Activated effector memory CD4-positive, alpha-beta T cell treated with Interleukin-2 at 50 U/mL for 16 hours (primary cell): ENCODE measurements around the gene PACS1.
A peak's percentile ranks its signal among the peaks of the same experiment; 100 is the strongest.
"Not testable (repeated sequence)": the region's sequence is repeated elsewhere in the genome, so short reads cannot be mapped to it uniquely, and the experiment has no call there.

Experiments used
- DNase-seq: peaks from one replicate; pipeline ENCODE4 v3.0.0-alpha.2; 2020

Gene PACS1

DNA sequence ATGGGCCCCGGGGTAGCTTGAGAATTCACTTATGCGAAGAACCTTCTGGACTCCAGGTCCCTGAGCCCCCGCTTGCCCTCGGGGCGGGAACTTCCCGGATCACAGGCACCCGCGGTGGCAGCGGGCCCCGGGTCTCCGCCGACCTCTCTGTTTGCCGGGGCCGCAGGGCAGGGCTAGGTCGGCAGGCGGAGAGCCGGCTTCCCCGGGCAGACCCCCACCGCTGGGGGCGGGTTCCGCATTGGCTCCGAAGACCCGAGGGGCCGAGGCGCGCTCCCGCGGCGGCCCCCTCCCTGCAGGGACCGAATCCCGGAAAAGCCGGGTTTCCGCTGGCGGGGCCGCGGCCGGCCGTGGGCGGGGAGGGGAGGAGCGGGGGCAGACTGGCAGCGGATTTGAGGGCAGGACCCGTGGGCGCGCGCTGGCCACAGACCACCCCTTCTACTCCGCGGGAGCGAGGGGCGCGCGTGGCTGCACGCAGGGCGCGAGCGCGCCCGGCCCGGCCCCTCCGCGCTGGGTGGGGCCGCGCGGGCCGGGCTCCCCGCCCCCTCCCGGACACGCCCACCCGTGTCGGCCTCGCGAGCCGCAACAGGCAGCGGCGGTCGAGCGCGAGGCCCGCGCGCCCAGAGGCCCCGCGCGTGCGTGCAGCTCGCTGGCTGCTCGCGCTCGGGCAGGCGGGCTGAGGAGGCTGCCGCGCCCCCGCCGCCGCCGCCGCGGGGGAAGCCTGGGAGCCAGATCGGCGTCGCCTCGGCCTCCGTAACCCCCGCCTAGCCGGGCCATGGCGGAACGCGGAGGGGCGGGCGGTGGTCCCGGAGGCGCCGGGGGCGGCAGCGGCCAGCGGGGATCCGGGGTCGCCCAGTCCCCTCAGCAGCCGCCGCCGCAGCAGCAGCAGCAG is at the start of gene PACS1:
Gene PACS1, plus strand, starts transcription at position 558 of the 889 bp plus-strand sequence. Its CDS starts 215 bp downstream, at position 773.
- DNase-seq: peak; percentile 74

DNA sequence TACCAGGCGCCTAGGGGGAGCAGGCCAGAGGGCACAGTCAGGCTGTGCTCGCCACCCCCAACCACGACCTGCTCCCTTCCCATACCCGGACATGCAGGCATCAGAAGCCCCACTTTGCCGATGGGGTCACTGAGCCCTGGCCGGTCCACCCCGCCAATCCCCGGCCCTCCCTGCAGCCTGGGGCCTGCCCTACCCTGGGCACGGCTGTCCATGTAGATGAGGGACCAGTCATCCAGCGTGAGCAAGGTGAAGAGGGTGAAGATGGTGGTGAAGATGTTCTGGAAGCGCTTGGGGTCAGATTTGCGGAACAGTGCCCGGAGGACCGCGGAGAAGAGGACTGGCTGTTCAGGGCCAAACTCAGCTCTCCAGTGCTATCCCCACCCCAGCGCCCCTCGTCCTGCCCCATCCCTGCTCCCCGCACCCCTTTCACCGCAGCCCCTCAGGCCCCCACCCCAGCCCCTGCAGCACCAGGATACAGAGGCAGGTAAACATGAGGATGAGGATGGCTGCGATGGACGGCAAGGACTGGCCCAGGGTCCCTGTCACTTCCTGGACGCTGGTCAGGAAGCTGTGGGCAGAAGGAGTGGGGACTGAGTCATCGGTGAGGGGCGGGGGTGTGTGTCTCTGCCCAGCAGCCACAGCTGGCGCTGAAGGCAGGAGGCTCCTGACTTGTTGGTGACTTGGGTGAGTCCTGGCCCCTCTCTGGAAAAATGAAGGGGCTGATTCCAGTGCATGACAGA is 49.3 kb upstream of the PACS1 start:
- no peak for DNase-seq

DNA sequence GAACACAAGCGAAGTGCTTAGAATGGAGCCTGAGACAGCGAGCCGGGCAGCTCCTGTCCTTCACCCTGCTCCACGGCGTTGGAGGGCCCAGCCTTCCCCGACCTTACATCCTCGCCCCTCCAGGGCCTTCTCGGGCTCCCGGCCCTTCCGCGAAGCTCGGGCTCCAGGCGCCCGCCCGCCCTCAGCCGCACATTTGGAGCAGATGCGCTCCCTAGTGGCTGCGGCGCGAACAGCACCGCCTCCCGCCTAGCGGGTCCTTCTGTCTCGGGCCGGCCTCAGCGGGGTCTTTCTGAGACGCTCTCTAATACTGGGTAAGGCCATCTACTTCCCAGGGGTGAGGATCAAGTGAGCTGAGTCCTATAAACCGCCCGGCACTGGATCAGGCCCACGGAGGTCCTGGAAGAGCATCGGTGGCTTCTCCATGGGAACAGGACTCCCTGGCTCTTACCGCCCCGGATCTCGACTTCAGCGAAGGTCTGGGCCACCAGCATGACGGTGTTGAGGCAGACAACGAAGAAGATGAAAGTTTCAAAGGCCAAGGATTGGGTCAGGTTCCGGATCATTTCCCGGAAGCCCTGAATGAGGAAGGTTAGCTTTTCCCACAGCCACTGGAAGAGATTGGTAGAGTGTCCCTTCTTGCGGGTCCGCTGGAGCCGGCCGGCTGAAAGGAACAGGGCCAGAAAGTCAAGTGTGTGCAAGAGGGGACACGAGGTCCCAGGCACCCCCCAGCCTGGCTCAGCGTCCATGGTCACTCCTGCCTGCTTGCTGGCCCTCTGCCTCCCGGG is 47.5 kb upstream of the PACS1 start:
- DNase-seq: peak; percentile 63

DNA sequence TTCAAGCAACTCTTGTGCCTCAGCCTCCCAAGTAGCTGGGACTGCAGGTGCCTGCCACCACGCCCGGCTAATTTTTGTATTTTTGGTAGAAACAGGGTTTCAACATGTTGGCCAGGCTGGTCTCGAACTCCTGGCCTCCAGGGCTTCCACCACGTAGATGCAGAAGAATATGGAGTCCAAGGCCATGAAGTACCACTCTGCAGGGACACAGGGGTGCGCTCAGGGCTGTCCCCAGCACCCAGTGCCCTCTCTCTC is 47.0 kb upstream of the PACS1 start:
- DNase-seq: not testable (repeated sequence)

DNA sequence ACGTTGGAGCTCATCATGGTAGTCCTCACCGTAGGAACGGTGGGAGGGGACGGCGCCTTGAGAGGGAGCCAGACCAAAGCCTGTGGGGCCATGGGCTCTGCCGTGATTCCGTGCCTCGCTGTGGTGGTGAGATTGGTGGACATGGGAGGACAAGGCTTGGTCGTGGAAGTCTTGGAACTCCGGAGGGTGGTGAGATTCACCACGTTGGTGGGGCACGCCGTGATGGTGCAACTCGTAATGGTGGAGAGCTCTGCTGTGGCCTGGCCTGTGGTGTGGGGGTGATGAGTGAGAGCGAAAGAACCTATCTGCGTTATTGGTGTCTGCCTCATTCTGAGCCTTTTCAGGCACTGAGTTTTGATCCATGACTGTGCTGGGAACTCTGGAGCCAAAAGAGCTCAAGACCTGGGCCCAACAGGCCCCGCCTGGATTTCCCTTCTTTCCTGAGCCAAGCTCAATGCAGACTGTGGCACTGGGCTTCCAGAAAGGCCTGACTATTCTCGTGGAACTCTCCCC is 44.0 kb upstream of the PACS1 start, which contains the start of gene CATSPER1:
Gene CATSPER1, minus strand, starts transcription at position 463 of the 513 bp plus-strand sequence. Its CDS starts 100 bp downstream, at position 363.
- DNase-seq: no peak

DNA sequence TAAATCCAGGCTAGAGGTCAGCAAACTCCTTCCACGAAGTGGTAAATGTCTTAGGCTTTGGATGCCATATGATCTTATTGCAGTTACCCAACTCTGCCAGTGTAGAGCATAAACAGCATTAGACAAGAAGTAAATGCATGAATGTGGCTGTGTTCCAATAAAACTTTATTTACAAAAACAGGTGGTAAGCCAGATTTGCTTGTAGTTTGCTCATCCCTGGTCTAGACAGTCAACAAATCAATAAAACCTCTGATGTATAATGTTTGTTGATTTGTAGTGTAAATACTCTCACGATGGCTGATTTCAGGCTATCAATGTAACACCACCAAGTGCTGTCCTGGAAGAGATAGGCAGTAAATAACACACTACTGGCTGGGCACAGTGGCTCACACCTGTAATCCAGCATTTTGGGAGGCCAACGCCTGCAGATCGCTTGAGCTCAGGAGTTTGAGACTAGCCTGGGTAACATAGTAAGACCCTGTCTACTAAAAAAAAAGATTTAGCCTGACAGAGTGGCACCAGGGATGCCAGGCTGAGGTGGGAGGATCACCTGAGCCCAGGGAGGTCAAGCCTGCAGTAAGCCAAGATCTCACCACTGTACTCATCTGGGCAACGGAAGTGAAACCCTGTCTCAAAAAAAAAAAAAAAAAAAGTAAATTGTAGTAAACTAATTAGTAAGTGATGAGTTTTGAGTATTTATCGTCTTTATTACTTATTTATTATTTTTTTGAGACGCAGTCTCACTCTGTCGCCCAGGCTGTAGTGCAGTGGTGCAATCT is 36.9 kb upstream of the PACS1 start:
- DNase-seq: no peak

DNA sequence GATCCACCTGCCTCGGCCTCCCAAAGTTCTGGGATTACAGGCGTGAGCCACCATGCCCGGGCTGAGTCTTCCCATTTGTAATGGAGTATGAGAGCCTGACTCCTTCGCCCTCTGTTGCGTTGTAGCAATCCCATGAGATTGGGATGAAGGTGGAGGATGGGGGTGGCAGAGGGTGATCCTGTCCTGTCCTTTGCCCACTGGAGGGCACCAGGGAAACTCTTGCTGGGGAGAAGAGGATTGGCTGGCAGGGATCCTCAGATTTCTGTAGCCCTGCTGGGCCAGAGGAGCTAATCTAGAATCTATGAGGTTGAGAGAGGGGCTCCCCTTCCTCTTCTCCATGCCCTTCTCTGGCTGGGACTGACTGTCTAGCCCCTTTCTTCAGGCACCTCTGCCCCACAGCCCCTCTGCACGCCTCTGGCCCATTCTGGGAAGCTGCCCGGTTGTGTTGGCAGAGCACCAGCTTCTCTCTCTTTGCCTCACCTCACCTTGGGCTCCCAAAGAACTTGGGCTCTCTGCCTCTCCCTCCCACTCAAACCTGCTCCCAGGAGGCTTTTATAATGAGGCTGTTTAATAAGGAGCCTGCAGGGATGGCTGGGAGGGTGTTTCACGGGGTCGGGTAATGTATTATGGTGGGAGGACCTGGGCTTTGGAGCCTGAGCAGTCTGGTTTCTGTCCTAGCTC is 34.3 kb upstream of the PACS1 start:
- no peak for DNase-seq

DNA sequence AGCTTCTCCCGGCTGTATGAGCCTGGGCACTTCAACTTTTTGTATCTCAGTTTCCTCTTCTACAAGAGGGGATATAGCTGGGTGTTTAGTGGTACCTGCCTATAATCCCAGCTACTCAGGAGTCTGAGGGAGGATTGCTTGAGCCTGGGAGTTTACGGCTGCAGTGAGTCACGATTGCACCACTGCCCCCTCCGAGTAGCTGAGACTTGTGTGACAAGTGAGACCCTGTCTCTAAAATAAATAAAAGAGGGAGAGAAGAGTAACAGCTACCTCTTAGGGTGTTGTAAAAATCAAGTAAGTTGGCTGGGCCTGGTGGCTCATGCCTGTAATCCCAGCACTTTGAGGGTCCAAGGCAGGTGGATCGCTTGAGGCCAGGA is 33.8 kb upstream of the PACS1 start:
- no peak for DNase-seq

DNA sequence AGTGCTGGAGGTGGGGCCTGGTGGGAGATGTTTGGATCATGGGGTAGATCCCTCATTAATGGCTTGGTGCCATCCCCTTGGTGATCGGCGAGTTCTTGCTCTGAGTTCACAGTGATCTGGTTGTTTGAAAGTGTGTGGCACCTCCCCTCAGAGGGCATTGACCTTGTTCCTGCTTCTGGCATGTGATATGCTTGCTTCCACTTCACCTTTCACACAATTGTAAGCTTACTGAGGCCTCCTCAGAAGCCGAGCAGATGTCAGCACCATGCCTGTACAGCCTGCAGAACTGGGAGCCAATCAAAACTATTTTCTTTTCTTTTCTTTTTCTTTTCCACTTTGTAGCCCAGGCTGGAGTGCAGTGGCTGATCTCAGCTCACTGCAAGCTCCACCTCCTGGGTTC is 32.7 kb upstream of the PACS1 start:
- DNase-seq: no peak

DNA sequence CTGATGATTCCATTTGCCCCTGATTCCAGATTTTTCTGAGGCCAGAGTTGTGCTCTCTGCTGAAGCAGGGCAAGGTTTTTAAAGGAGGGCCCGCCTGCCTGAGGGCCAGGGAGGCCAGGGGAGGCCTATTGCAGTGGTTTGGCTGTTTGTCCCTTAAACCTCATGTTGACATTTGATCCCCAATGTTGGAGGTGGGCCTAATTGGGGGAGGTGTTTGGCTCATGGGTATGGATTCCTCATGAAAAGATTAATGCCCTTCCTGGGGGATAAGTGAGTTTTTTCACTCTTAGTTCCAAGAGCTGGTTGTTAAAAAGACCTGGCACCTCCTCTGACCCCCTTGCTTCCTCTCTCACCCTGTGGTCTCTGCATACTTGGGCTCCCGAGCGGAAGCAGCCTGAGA is 30.3 kb upstream of the PACS1 start:
- no peak for DNase-seq

DNA sequence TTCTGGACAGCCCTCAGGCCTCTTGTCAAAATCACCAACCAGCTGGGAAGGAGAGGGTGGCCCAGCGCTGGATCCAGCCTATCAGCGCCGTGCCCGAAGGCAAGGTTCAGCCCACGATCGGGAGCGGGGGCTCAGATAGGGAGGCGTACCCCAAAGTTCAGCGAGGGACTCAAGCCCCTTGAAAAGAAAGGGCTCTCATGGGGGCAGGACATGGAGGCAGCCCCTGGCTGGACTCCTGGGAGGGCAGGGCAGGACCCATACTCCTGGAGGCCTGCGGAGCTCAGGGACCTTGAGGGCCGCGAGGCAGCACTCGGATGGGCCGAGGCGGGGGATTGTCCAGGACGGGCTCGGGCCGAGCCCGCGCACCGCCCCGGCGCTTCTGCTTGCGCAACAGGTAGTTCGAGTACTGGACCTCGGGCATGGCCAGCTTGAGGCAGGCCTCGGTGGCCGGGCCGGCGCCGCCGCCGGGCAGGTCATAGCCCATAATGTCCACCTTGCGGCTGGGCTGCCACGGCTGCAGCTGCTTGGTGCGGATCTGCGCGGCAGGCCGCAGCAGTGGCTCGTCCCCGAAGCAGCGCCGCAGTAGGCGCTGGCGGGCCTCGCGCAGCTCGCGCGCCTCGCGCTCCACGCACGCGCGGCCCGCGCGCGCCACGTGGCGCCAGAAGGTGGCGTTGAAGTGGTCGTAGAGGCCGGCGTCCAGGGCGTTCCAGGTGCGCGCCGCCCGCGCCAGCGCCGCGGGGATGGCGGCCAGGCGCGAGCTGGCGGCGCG is 27.7 kb upstream of the PACS1 start:
- no peak for DNase-seq

DNA sequence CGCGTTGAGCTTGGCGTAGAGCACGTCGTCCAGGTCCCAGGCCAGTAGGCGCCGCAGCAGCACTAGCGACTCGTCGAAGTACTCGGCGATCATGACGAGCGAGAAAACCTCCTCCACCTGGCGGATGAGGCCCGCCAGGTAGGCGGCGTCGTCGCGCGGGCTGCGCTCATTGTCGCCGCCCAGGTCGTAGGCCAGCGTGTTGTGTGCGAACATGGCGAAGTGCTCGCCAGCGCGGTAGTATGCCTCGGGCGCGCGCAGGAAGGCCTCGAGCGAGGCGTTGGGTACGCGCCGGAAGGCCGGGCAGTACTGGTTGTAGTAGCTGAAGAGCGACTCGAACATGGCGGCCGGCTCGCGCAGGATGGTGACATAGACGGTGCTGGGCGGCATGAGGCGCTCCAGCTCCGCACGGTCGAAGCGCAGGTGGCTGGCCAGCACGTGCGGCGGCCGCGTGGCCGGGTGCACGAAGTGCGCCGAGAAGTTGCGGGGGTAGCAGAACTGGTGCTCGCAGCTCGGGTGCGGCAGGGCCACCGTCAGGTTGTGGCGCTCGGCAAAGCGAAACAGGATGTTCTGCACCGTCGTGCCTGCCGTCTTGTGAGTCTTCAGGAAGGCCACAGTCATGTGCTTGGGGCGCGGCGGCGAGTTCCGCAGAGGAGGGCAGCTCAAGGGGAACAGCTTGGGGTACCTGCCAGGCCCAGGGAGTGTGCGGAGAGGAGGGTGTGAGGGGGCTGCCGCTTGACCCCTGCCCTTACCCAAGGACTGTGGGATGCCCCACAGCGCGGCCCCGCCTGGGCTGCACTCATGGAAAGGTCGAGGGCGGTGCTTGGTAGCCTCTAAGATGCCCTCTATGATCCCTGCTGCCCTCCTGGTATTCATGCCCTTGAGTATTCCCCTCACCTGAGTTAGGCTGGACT is 26.8 kb upstream of the PACS1 start:
- DNase-seq: no peak

DNA sequence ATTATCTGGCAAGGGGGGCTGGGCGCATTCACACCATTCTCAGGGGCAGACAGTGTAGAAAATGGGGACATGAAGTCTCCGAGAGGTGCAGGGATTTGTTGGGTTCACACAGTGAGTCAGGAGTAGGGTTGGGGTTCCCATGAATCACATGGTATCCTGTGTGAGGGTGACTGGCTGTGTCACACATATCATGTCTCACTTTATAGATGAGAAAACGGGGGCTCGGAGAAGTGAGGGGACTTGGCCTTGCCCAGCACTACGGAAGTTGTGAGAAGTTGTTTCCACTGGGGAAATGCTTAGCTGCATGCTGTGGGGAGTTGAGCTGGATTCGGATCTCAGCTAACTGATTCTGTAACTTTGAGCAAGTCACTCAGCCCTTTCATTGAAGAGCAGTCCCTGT is 25.3 kb upstream of the PACS1 start:
- no peak for DNase-seq

DNA sequence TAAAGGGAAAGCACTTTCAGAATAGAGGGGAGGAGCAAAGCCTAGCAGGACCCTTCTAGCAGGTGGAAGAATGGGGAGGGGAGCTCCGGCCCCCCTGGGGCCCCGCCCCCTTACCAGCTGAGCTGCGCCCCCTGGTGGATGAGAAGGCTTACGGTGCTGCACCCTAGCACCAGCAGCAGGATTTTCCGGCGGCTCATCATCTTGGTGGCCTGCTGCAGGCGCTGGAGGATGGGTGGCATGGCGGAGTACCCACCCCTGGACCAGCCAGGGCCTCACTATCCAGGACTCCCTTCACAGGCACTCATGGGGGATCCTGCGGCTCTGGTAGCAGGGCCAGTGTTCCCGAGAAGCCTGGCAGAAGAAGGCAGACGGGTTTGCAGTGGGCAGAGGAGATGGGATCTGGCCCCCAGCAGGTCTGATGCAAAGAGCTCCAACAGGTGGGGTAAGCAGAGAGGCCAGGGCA is 24.9 kb upstream of the PACS1 start:
- DNase-seq: peak; percentile 72

DNA sequence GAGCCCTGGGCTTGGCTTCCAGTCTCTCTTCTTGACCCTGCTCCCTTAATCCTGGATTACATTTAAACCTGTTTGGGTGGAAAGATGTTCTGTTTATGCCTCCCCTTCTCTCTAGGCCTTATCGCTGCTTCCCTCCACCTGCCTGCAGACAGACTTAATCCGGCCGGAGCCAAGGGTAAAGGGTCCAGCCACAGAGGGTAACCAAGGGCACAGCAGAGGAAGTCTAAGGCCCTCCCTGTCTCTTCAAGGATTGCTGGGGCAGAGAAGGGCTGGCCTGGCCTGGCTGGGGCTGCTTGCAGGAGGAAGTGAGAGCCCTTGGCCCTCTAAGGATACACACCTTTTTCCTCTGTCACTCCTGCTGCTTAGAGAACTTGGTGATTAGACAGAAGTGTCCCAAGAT is 23.2 kb upstream of the PACS1 start:
- no peak for DNase-seq

DNA sequence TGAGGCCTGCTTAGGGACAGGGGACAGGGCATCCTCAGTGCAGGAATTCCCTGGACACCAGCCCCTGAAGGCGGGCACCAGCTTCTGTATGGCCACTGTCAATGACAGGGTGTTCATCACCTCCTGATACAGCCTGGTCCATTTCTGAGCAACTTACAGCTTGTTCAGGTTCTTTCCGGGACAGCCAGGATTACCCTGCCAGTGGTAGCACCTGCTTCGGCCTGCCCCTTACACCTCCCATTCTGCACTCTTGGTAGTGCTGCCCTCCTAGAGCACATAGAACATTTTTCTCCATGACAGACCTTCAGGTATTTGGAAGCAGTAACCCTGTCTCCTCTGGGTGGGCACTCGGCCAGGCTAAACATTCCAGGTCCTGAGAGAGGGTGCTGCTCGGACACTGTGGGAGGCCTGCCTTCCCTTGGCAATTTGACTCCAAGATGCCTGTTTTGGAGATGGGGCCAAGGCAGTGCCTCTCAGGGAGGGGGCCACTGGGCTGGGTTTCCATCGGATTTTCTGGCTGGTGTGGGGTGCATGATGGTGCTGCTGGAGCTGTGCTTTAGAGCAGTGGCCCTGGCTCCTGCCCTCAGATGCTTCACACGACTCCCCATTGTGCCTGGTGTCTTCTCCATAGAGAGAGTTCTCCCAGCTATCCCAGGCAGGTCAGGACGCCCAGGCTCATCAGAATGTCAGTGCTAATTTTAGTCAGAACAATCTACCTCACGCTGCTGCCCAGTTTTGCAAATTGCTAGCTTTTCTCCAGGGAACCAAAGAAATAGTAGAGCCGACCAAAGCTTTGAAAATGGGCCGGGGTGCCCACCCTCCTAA is 22.3 kb upstream of the PACS1 start:
- DNase-seq: no peak

DNA sequence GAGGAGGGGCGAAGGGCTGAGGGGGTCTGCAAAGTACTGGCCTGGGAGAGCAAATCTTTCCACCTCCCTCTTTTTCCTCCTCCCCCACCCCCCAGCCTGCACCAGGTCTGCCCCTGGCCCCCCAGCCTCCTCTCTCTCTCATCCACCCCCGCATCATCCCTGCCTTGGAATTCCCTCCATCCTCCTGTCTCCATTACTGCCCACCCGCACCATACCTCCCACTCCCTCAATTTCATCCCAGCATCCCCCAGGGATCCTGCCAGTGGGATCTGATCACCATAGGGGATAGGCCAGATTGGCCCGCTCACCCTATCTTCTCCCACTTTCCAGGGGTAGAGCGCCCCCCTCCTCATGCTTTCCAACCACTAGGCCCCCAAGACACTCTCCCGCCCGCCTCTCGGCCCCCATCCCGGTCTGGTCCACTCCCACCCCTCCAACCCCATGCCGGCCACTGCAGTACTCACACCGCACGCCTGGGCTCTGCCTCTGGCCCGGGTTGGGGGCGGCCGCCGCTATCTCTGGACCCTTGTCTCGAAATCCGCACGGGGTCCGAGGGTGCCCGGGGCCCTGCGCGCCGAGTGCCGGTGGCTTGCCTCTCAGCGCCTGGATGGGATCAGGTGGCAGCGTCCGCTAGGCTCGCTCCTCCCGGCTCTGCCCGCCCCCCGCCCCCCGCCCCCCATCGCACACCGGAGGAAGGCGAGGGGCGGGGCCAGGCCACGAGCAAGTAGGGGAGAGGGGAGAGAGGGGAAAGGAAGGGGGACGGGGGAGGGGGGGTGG is 21.3 kb upstream of the PACS1 start, which contains the start of gene GAL3ST3:
Gene GAL3ST3, minus strand, starts transcription at position 615 of the 777 bp plus-strand sequence. CDS start 3,746 bp downstream, outside the sequence.
- DNase-seq: no peak
